K562 (cell line): ENCODE data around the gene UPK2. TPM values are rescaled to one million over a fixed set of nuclear protein-coding genes. Genes with fewer than 3 reads are reported as not detected.

Experiments used
- ATAC-seq: fragments of 200-7000 bp; cut with Tn5 transposase; 3 replicates; pipeline ENCODE4 v1.9.1; 2020; ENCODE audit warnings: moderate library complexity
- BruUV-seq: library from RNA; stranded (reverse); fragments of 400-500 nt; replicated peaks from 2 replicates; lab custom pipeline; 2021; lab: Mats Ljungman, UMichigan
- CTCF ChIA-PET: fragments of 300-600 bp; formaldehyde crosslinking; extraction: SDS; loops from one replicate; lab custom pipeline; 2021; ENCODE audit warnings: low intra/inter-chr PET ratio; lab: Yijun Ruan, JAX
- POLR2A ChIA-PET: fragments of 300-600, 350-650 bp; sonication (Branson Sonifier 250); formaldehyde crosslinking; extraction: SDS; loops from one replicate; lab custom pipeline; 2021; ENCODE audit warnings: antibody characterized with exemption, inconsistent platforms; lab: Yijun Ruan, JAX
- DNase-seq, 4 experiments: peaks; one replicate each; pipeline versions ENCODE4 v3.0.0 to v3.0.0-alpha.2; 2011 to 2018; ENCODE audit warnings: low spot score in 3 of 4, mixed read lengths in 3 of 4; ENCODE audit errors: extremely low read depth in 1 of 4
- FAIRE-seq: peaks from 2 replicates; lab custom pipeline; 2011; peaks lifted over from hg19 to GRCh38; lab: Jason Lieb, UNC
- H2AFZ ChIP-seq: 2 replicates; pipeline ENCODE4 v1.6.0; 2011; ENCODE audit warnings: low read depth, low read length, control low read depth, inconsistent platforms
- H3K27ac ChIP-seq: fragments of 200-600 bp; 3 replicates; pipeline ENCODE4 v1.8.0; 2011; ENCODE audit warnings: low read depth, mild to moderate bottlenecking, control low read depth, inconsistent platforms, low read length, moderate library complexity, mixed read lengths; ENCODE audit errors: extremely low read depth
- H3K27me3 ChIP-seq, 2 experiments: fragments of 300-600 bp in 1 of 2; 2 replicates in 1 of 2; 3 replicates in 1 of 2; pipeline versions ENCODE4 v1.6.0 to v1.8.0; 2011; ENCODE audit warnings: inconsistent platforms in 2 of 2, low read length in 2 of 2, mild to moderate bottlenecking in 1 of 2, mixed read lengths in 1 of 2, moderate library complexity in 1 of 2; ENCODE audit not compliant: control insufficient read depth in 2 of 2, insufficient read depth in 2 of 2
- H3K36me3 ChIP-seq: fragments of 300-600 bp; 3 replicates; pipeline ENCODE4 v1.8.0; 2011; ENCODE audit warnings: mild to moderate bottlenecking, low read length, inconsistent platforms; ENCODE audit not compliant: control insufficient read depth, insufficient read depth
- H3K4me1 ChIP-seq, 2 experiments: fragments of 200-600 bp in 1 of 2; replicated peaks in 1 of 2; 2 replicates in 1 of 2; 3 replicates in 1 of 2; pipeline versions ENCODE4 v1.5.1 to v1.8.0; 2011; ENCODE audit warnings: inconsistent platforms in 2 of 2, low read length in 2 of 2, mild to moderate bottlenecking in 1 of 2, mixed read lengths in 1 of 2, moderate library complexity in 1 of 2; ENCODE audit not compliant: control insufficient read depth in 2 of 2, insufficient read depth in 2 of 2
- H3K4me2 ChIP-seq: 2 replicates; pipeline ENCODE4 v1.6.1; 2011; ENCODE audit warnings: low read length, control low read depth, inconsistent platforms, mixed read lengths; ENCODE audit not compliant: insufficient read depth
- H3K4me3 ChIP-seq: fragments of 200-600 bp; sonication (generic), shearing (Covaris generic); 2 replicates; pipeline ENCODE4 v1.5.1; 2016; ENCODE audit warnings: control low read depth, inconsistent platforms
- H3K79me2 ChIP-seq: fragments of 200-600 bp; 3 replicates; pipeline ENCODE4 v1.8.0; 2011; ENCODE audit warnings: low read length, inconsistent platforms; ENCODE audit not compliant: control insufficient read depth, insufficient read depth
- H3K9ac ChIP-seq, 2 experiments: 2 replicates each; pipeline versions ENCODE4 v1.6.0 to v1.6.1; 2011; ENCODE audit warnings: low read depth in 2 of 2, low read length in 2 of 2, control low read depth in 1 of 2, inconsistent platforms in 1 of 2, mild to moderate bottlenecking in 1 of 2, mixed read lengths in 1 of 2; ENCODE audit not compliant: insufficient read depth in 1 of 2
- H3K9me1 ChIP-seq: one replicate; pipeline ENCODE4 v1.6.0; 2011; ENCODE audit warnings: inconsistent platforms, mild to moderate bottlenecking, low read length, moderate library complexity; ENCODE audit not compliant: control insufficient read depth, insufficient read depth
- H3K9me3 ChIP-seq: replicated peaks from 2 replicates; pipeline ENCODE4 v1.5.1; 2011; ENCODE audit warnings: low read depth, low read length, inconsistent platforms; ENCODE audit not compliant: control insufficient read depth, insufficient read depth
- H4K20me1 ChIP-seq: replicated peaks from 2 replicates; pipeline ENCODE4 v1.6.1; 2011; ENCODE audit warnings: low read length, inconsistent platforms, mixed read lengths; ENCODE audit not compliant: control insufficient read depth, insufficient read depth
- CXXC5 ChIP-seq: fragments of 250-450 bp; sonication (Bioruptor Pico); IDR thresholded peaks from 2 replicates; pipeline ENCODE4 v1.8.0; 2022; ENCODE audit warnings: inconsistent platforms, mild to moderate bottlenecking, moderate library complexity
- GATAD2B ChIP-seq: fragments of 450-650 bp; IDR thresholded peaks from 2 replicates; pipeline ENCODE4 v1.6.1; 2017; ENCODE audit warnings: mild to moderate bottlenecking, borderline replicate concordance
- KAT7 ChIP-seq: sonication (generic); formaldehyde crosslinking; IDR thresholded peaks from 2 replicates; pipeline ENCODE4 v1.8.0; 2022; ENCODE audit warnings: missing genetic modification reagents, mild to moderate bottlenecking, borderline replicate concordance
- PHF8 ChIP-seq: fragments of 200-600 bp; sonication (generic); IDR thresholded peaks from 2 replicates; pipeline ENCODE4 v1.6.1; 2012; ENCODE audit warnings: mixed run types, mild to moderate bottlenecking, inconsistent platforms, low read length, moderate library complexity, borderline replicate concordance
- YBX1 ChIP-seq: fragments of 450-650 bp; IDR thresholded peaks from 2 replicates; pipeline ENCODE4 v1.7.1; 2016; ENCODE audit warnings: mild to moderate bottlenecking
- ZFP1 ChIP-seq: fragments of 450-650 bp; formaldehyde crosslinking; IDR thresholded peaks from 2 replicates; pipeline ENCODE4 v1.4.0; 2020; ENCODE audit warnings: mild to moderate bottlenecking, mixed read lengths
- WGBS: fragments of 100-300 bp; shearing (Covaris generic); methylation state at CpG from one replicate; pipeline ENCODE4 v1.1.6; 2016; ENCODE audit warnings: low coverage, mixed read lengths; ENCODE audit not compliant: insufficient coverage; ENCODE audit errors: missing lambda C conversion rate; 5-methylcytosine and 5-hydroxymethylcytosine counted together
- in situ Hi-C: fragments of 300-500 bp; cut with MboI; formaldehyde crosslinking; loops from 4 replicates; pipeline ENCODE4 v1.15.0; 2018; ENCODE audit warnings: inconsistent platforms, mixed read lengths
- intact Hi-C: fragments of 100-400 bp; cut with micrococcal nuclease; formaldehyde crosslinking; loops from 2 replicates; pipeline ENCODE4 v1.14.2; 2022
- polyA plus RNA-seq, 8 experiments: library from polyadenylated mRNA; depleted of rRNA in 4 of 8; stranded (reverse) in 5 of 8; unstranded in 3 of 8; fragments of >200 nt; fragmentation: Nextera tagmentation in 2 of 8; fragmentation: Illumina TruSeq in 1 of 8; extraction: Ambion mirVana in 2 of 8; extraction: Trizol in 1 of 8; gene quantifications; 2 replicates each; pipeline versions ENCODE4 v1.2.1 to v1.2.3, GENCODE V29; 2011 to 2014; ENCODE audit warnings: inconsistent platforms in 1 of 8, missing spikeins in 1 of 8
- total RNA-seq, 7 experiments: library from RNA; depleted of rRNA in 6 of 7; stranded (reverse); fragments of >200 nt in 6 of 7; fragmentation: Illumina TruSeq in 2 of 7; extraction: Trizol in 2 of 7; gene quantifications; 2 replicates each; pipeline versions ENCODE4 v1.2.1 to v1.2.3, GENCODE V29; 2011 to 2021; ENCODE audit warnings: low replicate concordance in 1 of 7
- TF ChIP-seq, protein P1 (sequence below): sonication (generic); formaldehyde crosslinking; IDR thresholded peaks from 2 replicates; pipeline ENCODE4 v1.5.0; 2020; ENCODE audit warnings: missing genetic modification reagents
- TF ChIP-seq, protein P2 (sequence below): fragments of 200-400 bp; formaldehyde crosslinking; IDR thresholded peaks from 2 replicates; pipeline ENCODE4 v1.6.1; 2017; ENCODE audit warnings: mild to moderate bottlenecking, low read depth, low read length, moderate library complexity

UPK2 gene
- total and polyA plus RNA-seq, 9 of the 15 experiments (the other 6 are each of a cell fraction or from before 2014, with no cell fraction given), result not detected

DNA sequence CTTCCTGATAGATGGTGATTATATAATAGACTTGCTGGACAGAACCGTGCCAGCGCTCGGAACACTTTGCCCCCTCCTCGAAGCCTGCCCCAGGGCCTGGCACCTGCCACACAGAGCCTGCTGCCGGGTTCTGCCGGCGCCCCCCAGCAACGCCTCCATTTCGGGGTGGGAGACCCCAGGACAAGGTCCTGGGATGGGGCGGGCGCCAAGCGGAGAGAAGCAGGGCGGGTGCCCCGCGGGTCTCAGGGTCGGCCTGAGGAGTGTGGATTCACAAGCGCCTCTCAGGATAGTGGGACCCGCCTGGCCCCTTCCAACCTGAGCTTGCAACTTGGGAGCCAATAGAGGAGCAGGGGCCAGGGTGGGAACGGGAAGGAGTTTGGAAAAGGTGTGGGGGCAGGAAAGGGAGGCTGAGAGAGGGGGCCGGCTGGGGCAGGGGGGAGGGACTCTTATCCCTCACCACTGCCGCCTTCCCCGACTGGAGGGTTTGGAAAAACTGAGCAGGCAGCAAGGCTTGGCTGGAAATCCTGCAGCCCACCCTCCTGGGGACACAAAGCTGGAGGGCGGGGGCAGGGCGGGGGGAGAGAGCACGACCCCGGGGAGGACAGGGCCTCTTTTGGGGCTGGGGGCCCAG lies 27.1 kb upstream of the UPK2 start:
- WGBS, result 2% methylated on average over 19 of the region's 26 CpGs
- DNase-seq (peak; percentile 58 to 70 (median 61)), ATAC-seq (peak; percentile 36), FAIRE-seq (no peak)
- peaks cover 14% of the 10 kb centered on the region for H3K79me2 ChIP-seq
- in situ Hi-C loops (no loop called here), intact Hi-C loops (loop anchor here (1.0 to 5.0 kb wide), 5 partner anchors 22 to 393 kb away; partner anchors contain the start of gene UPK2)
- H3K27me3 ChIP-seq, result no peaks in the 10 kb centered on the region
- peaks cover 17 to 53% of the 10 kb centered on the region in 2 experiments; a peak in 4 of 5 replicates for H3K4me1 ChIP-seq
- H2AFZ ChIP-seq, result peak overlapping the region; percentile 96
- peak overlapping the region; percentile 51 for H3K27ac ChIP-seq
- ChIA-PET CTCF (interaction anchor here (0.6 to 3.5 kb wide), 6 partner anchors 22 to 269 kb away, joined by 3 to 25 read pairs (median 4); partner anchors contain the start of gene CENATAC), POLR2A (interaction anchor here (0.7 to 1.6 kb wide), 3 partner anchors 18 to 272 kb away, joined by 3 to 5 read pairs (median 3); no protein-coding TSS in a partner anchor)
- no TSS peak for BruUV-seq
- H4K20me1 ChIP-seq, result no peaks in the 10 kb centered on the region
- H3K9me3 ChIP-seq, result no peaks in the 10 kb centered on the region
- no peaks in the 10 kb centered on the region for H3K36me3 ChIP-seq
- peak overlapping the region; percentile 91 for H3K4me2 ChIP-seq
- peak overlapping the region; percentile 64 for H3K4me3 ChIP-seq
- H3K9ac ChIP-seq, result peak overlapping the region; percentile 28 to 90; a peak in 3 of 4 replicates
- H3K9me1 ChIP-seq, result no peaks in the 10 kb centered on the region
- TF ChIP-seq, protein P1, sequence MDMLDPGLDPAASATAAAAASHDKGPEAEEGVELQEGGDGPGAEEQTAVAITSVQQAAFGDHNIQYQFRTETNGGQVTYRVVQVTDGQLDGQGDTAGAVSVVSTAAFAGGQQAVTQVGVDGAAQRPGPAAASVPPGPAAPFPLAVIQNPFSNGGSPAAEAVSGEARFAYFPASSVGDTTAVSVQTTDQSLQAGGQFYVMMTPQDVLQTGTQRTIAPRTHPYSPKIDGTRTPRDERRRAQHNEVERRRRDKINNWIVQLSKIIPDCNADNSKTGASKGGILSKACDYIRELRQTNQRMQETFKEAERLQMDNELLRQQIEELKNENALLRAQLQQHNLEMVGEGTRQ (CRISPR knock-in tag), result no peak
- no peak for TF ChIP-seq YBX1
- TF ChIP-seq KAT7 (CRISPR knock-in tag), result no peak
- peak; percentile 6; the same call in 1 of the 2 replicates for TF ChIP-seq PHF8
- no peak for TF ChIP-seq GATAD2B
- TF ChIP-seq CXXC5, result no peak
- TF ChIP-seq ZFP1 (CRISPR knock-in tag), result no peak
- TF ChIP-seq, protein P2, sequence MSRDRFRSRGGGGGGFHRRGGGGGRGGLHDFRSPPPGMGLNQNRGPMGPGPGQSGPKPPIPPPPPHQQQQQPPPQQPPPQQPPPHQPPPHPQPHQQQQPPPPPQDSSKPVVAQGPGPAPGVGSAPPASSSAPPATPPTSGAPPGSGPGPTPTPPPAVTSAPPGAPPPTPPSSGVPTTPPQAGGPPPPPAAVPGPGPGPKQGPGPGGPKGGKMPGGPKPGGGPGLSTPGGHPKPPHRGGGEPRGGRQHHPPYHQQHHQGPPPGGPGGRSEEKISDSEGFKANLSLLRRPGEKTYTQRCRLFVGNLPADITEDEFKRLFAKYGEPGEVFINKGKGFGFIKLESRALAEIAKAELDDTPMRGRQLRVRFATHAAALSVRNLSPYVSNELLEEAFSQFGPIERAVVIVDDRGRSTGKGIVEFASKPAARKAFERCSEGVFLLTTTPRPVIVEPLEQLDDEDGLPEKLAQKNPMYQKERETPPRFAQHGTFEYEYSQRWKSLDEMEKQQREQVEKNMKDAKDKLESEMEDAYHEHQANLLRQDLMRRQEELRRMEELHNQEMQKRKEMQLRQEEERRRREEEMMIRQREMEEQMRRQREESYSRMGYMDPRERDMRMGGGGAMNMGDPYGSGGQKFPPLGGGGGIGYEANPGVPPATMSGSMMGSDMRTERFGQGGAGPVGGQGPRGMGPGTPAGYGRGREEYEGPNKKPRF, result no peak
